Rectal smooth muscle tissue (tissue), 1 donor: ENCODE data around the gene APOL6.
A peak's percentile ranks its signal among the peaks of the same experiment; 100 is the strongest.

Source experiments
- H3K27ac ChIP-seq: one replicate; pipeline ENCODE4 v1.7.0; 2013; ENCODE audit warnings: low read depth, low read length, inconsistent platforms
- H3K27me3 ChIP-seq: one replicate; pipeline ENCODE4 v1.7.0; 2013; ENCODE audit warnings: low read length; ENCODE audit not compliant: control insufficient read depth, insufficient read depth
- H3K36me3 ChIP-seq: one replicate; pipeline ENCODE4 v1.7.0; 2013; ENCODE audit warnings: low read length; ENCODE audit not compliant: control insufficient read depth, insufficient read depth
- H3K4me1 ChIP-seq: one replicate; pipeline ENCODE4 v1.7.0; 2013; ENCODE audit warnings: low read length; ENCODE audit not compliant: control insufficient read depth, insufficient read depth
- H3K4me3 ChIP-seq: one replicate; pipeline ENCODE4 v1.7.0; 2013; ENCODE audit warnings: low read length
- H3K9ac ChIP-seq: one replicate; pipeline ENCODE4 v1.7.0; 2013; ENCODE audit warnings: low read length

Gene APOL6, protein sequence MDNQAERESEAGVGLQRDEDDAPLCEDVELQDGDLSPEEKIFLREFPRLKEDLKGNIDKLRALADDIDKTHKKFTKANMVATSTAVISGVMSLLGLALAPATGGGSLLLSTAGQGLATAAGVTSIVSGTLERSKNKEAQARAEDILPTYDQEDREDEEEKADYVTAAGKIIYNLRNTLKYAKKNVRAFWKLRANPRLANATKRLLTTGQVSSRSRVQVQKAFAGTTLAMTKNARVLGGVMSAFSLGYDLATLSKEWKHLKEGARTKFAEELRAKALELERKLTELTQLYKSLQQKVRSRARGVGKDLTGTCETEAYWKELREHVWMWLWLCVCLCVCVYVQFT

DNA sequence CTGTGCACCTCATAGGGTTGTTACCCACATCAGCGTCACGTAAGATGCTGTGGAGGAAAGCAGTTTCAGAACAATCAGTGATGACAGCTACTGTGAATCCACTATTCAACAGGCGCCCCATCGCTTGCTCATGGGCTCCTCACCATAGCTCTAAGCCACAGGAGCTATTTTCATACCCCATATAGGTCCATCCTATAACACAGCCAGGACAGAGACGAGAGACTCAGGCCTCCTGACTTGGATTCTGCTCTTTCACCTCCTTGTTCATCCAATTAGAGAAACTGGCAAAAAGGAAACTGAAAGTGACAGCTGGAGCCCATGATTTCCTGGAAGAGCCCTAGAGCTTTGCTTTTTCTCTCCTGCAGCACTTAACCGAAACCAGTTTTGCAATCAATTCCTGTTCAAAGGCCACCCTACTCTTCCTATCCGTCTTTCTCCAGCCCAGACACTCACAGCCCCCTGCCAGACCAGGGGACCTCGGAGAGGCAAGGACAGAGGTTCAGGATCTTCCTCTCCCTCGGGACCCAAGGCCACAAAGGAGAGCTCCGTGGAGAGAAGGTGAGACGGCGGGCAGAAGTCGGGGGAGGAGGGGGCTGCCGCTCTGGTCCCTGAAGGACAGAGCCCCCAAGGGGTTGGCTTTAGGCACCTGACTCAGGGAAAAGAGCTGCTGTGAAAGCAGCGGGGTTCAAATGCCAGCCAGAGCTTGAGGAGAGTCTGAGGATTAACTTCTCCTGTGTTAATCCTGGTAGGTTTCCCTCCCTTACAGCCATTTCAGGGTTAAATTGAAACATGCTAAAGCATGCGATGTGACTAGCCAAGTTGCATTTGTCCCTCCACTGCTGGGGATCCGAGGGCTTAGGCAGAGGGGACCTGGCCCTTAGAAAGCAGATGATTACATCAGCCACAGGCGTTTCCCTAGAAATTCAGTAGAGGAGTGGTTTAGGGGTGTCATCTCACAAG, at the start of gene APOL6:
TSS of gene APOL6 (plus strand) at position 381 of the 960 bp plus-strand sequence. CDS start 7,980 bp downstream, outside the sequence.
- Histone ChIP-seq H3K36me3 (no peaks in the 10 kb centered on the region), H3K27me3 (no peaks in the 10 kb centered on the region), H3K27ac (peak within 1 kb of the TSS; percentile 89), H3K4me1 (peaks cover 2% of the 10 kb centered on the region), H3K4me3 (peak within 1 kb of the TSS; percentile 83), H3K9ac (peak within 1 kb of the TSS; percentile 89)

DNA sequence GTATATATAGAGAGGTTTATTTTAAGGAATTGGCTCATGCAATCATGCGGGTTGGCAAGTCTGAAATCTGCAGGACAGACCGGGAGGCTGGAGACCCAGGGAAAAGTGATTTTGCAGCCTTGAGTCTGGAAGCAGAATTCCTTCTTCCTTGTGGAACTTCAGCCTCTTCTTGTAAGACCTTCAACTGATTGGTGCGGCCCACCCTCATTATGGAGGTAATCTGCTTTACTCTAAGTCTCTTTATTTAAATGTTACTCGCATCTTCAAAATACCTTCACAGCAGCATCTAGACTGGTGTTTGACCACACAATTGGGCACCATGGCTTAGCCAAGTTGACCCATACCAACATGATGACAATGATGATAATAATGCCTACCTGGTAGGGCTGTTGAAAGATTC, 48.9 kb upstream of the APOL6 start:
- H3K4me3 ChIP-seq = no peak overlapping the region
- H3K36me3 ChIP-seq = no peaks in the 10 kb centered on the region
- H3K27ac ChIP-seq = no peak overlapping the region
- H3K27me3 ChIP-seq = no peaks in the 10 kb centered on the region
- H3K4me1 ChIP-seq = peaks cover 11% of the 10 kb centered on the region
- H3K9ac ChIP-seq = no peak overlapping the region

DNA sequence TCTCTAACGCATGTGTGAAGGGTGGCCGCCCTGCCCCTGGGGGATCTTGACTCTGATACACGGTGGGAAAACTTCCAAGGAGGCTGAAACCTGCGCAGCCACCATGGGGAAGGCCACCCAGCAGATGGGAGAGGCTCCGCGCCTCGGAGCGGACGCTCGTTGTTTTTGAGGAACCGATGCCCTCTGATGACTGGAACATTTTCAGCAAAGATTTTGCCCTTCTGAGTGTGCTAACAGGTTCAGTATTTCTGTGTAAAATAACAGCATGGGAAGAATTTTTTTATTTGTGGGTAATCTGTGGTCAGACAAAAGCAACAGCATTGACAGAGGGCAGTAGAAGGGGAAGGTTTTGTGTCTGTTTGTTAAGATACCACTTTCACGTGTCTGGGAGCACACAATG, 47.8 kb upstream of the APOL6 start:
- no peak overlapping the region for H3K9ac ChIP-seq
- H3K27me3 ChIP-seq = no peaks in the 10 kb centered on the region
- H3K36me3 ChIP-seq = no peaks in the 10 kb centered on the region

GRCh38 chr22:35601013-35601580, 47.1 kb upstream of the APOL6 start:
- H3K9ac ChIP-seq = no peak overlapping the region
- peaks cover 17% of the 10 kb centered on the region for H3K4me1 ChIP-seq
- no peaks in the 10 kb centered on the region for H3K27me3 ChIP-seq
- H3K36me3 ChIP-seq = no peaks in the 10 kb centered on the region
- H3K27ac ChIP-seq = no peak overlapping the region
- no peak overlapping the region for H3K4me3 ChIP-seq

More for the DNA sequence above, 47.8 kb upstream of the APOL6 start:
- H3K4me1 ChIP-seq = peaks cover 11% of the 10 kb centered on the region
- no peak overlapping the region for H3K4me3 ChIP-seq
- no peak overlapping the region for H3K27ac ChIP-seq

DNA sequence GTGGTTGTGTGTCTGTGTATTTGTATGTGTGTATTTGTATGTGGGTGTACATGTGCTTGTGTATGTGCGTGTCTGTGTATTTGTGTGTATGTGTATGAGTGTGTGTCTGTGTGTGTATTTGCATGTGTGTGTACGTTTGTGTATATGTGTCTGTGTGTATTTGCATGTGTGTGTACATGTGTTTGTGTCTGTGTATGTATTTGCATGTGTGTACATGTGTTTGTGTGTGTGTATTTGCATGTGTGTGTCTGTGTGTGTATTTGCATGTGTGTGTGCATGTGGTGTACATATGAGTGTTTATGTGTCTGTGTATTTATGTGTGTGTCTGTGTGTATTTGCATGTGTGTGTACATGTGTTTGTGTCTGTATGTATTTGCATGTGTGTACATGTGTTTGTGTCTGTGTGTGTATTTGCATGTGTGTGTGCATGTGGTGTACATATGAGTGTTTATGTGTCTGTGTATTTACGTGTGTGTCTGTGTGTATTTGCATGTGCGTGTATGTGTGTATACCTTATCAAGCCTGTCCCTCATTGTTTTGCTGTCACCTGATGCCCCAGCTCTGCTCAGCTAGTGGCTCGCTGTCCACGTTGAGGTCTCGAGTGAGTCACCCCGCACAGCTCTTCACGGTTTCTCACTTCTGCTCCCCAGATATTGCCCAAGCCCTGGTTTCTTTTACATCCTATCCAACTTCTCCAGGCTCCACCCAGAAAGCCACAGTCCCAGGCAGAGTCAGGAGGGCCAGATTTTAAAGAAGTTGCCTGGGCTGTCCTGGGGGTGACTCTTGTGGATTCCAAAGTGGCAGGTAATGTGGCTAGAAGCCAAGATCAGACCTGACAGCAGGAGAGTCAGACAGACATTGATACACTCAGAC, 46.3 kb upstream of the APOL6 start:
- H3K27me3 ChIP-seq = no peaks in the 10 kb centered on the region
- H3K4me3 ChIP-seq = no peak overlapping the region
- H3K4me1 ChIP-seq = peaks cover 20% of the 10 kb centered on the region
- H3K9ac ChIP-seq = no peak overlapping the region
- no peak overlapping the region for H3K27ac ChIP-seq
- no peaks in the 10 kb centered on the region for H3K36me3 ChIP-seq

- Histone ChIP-seq H3K36me3 (no peaks in the 10 kb centered on the region), H3K9ac (no peak overlapping the region), H3K4me3 (no peak overlapping the region), H3K27ac (no peak overlapping the region), H3K4me1 (peaks cover 13% of the 10 kb centered on the region), H3K27me3 (no peaks in the 10 kb centered on the region)
These were observed 43.5 kb upstream of the APOL6 start for GRCh38 chr22:35604621-35605368.

GRCh38 chr22:35605369-35605680, 42.9 kb upstream of the APOL6 start:
- Histone ChIP-seq H3K36me3 (no peaks in the 10 kb centered on the region), H3K27me3 (no peaks in the 10 kb centered on the region), H3K4me1 (peaks cover 13% of the 10 kb centered on the region), H3K27ac (peak overlapping the region; percentile 58), H3K9ac (no peak overlapping the region), H3K4me3 (no peak overlapping the region)

- no peaks in the 10 kb centered on the region for H3K36me3 ChIP-seq
- H3K4me1 ChIP-seq = peaks cover 13% of the 10 kb centered on the region
- H3K27ac ChIP-seq = peak overlapping the region; percentile 58
- no peak overlapping the region for H3K9ac ChIP-seq
- H3K4me3 ChIP-seq = no peak overlapping the region
- H3K27me3 ChIP-seq = no peaks in the 10 kb centered on the region
These were observed 42.3 kb upstream of the APOL6 start for GRCh38 chr22:35605851-35606481.

- Histone ChIP-seq H3K27ac (no peak overlapping the region), H3K27me3 (no peaks in the 10 kb centered on the region), H3K9ac (no peak overlapping the region), H3K4me1 (peaks cover 13% of the 10 kb centered on the region), H3K36me3 (no peaks in the 10 kb centered on the region), H3K4me3 (no peak overlapping the region)
These were observed 41.3 kb upstream of the APOL6 start for GRCh38 chr22:35606916-35607315.

- Histone ChIP-seq H3K27ac (no peak overlapping the region), H3K4me1 (peaks cover 13% of the 10 kb centered on the region), H3K27me3 (no peaks in the 10 kb centered on the region), H3K9ac (no peak overlapping the region), H3K4me3 (no peak overlapping the region), H3K36me3 (no peaks in the 10 kb centered on the region)
These were observed 40.2 kb upstream of the APOL6 start for GRCh38 chr22:35608088-35608487.

DNA sequence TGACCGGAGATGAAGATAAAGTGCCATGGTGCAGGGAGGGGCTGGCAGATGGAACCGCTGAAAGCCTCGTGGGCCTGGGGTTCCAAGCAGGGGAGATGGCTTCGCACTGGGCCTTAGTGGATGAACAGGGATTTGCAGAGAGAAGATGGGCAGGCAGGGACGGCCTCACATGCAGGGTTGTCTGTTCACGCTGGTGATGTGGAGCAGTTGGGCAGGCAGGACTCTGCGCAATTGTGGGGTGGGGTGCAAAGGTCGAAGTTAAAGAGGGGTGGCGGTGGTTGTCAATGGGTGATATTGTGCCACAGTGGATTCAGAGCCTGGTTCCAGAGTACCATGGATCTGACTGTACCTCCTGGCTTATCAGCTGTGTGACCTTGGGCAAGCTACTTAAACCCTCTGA, 39.0 kb upstream of the APOL6 start:
- H3K9ac ChIP-seq = no peak overlapping the region
- no peak overlapping the region for H3K4me3 ChIP-seq
- H3K27me3 ChIP-seq = no peaks in the 10 kb centered on the region
- no peaks in the 10 kb centered on the region for H3K36me3 ChIP-seq
- H3K27ac ChIP-seq = no peak overlapping the region
- H3K4me1 ChIP-seq = peaks cover 13% of the 10 kb centered on the region
